Mucosa of gallbladder (tissue), 1 donor: ENCODE measurements around the gene NT5C3B. TPM values are rescaled to one million over a fixed set of nuclear protein-coding genes. Genes with fewer than 3 reads are reported as not detected.
A peak's percentile ranks its signal among the peaks of the same experiment; 100 is the strongest.
"Not testable (repeated sequence)": the region's sequence is repeated elsewhere in the genome, so short reads cannot be mapped to it uniquely, and the experiment has no call there.

Experiments used
- DNase-seq: peaks from one replicate; pipeline ENCODE4 v3.0.0-alpha.2; 2020; ENCODE audit warnings: low spot score
- total RNA-seq: library from RNA; stranded (reverse); gene quantifications from one replicate; pipeline ENCODE4 v1.2.1, GENCODE V29; 2021
- donor health status: DM: no; HTN: no; CAD: no.

The NT5C3B gene
- total RNA-seq, 1 donor from 2014 or later = 39.6 TPM

GRCh38 chr17:41839448-41839847, 3.4 kb upstream of the NT5C3B start:
- DNase-seq = not testable (repeated sequence)

- DNase-seq = no peak
Measured at GRCh38 chr17:41837761-41838538, 1.9 kb upstream of the NT5C3B start, which contains the start of gene KLHL10. KLHL10 (plus strand) TSS chr17:41837825; CDS start chr17:41837933, 108 bp downstream.

- DNase-seq = no peak
Measured at GRCh38 chr17:41836550-41837196, 641 bp upstream of the NT5C3B start.

GRCh38 chr17:41835214-41835799, 725 bp downstream of the NT5C3B start:
- DNase-seq = no peak

GRCh38 chr17:41829961-41830360, 6.1 kb downstream of the NT5C3B start:
- DNase-seq = not testable (repeated sequence)

GRCh38 chr17:41825175-41825845, 10.7 kb downstream of the NT5C3B start:
- DNase-seq = no peak

- no peak for DNase-seq
Measured at GRCh38 chr17:41824086-41824485, 11.9 kb downstream of the NT5C3B start.

GRCh38 chr17:41823580-41823979, 12.5 kb downstream of the NT5C3B start:
- DNase-seq = no peak

GRCh38 chr17:41823141-41823524, 12.9 kb downstream of the NT5C3B start:
- DNase-seq = no peak

GRCh38 chr17:41822216-41823140, 13.6 kb downstream of the NT5C3B start:
- DNase-seq = no peak

GRCh38 chr17:41821776-41822175, 14.3 kb downstream of the NT5C3B start:
- no peak for DNase-seq

- DNase-seq = no peak
Measured at GRCh38 chr17:41818024-41818423, 18.0 kb downstream of the NT5C3B start.

- no peak for DNase-seq
Measured at GRCh38 chr17:41816637-41817320, 19.3 kb downstream of the NT5C3B start.

- no peak for DNase-seq
Measured at GRCh38 chr17:41814195-41814594, 21.8 kb downstream of the NT5C3B start.

GRCh38 chr17:41813699-41814124, 22.3 kb downstream of the NT5C3B start:
- no peak for DNase-seq

- no peak for DNase-seq
Measured at GRCh38 chr17:41813152-41813680, 22.8 kb downstream of the NT5C3B start.

- peak; percentile 55 for DNase-seq
Measured at GRCh38 chr17:41812381-41813151, 23.5 kb downstream of the NT5C3B start, which contains the start of gene FKBP10. FKBP10 (plus strand) TSS chr17:41813004; CDS start chr17:41813035, 31 bp downstream.

GRCh38 chr17:41811549-41812380, 24.3 kb downstream of the NT5C3B start, which contains the start of gene P3H4:
P3H4 (minus strand) TSS chr17:41811949; CDS start chr17:41811915, 34 bp downstream.
- peak; percentile 77 for DNase-seq
